ENCODE results near the gene OPHN1.

Gene OPHN1

GRCh38 chrX:68061206-68061535 is 372.1 kb downstream of the OPHN1 start:
- no peak for DNase-seq (ENCODE audit: low read depth in 2 of 2)

- DNase-seq (ENCODE audit: low read depth in 2 of 2) = no peak
Measured at GRCh38 chrX:68060506-68061205, 372.6 kb downstream of the OPHN1 start.

GRCh38 chrX:68059469-68059868 is 373.8 kb downstream of the OPHN1 start:
- DNase-seq (ENCODE audit: low read depth in 2 of 2) = no peak

GRCh38 chrX:68049466-68049865 is 383.8 kb downstream of the OPHN1 start:
- DNase-seq (ENCODE audit: low read depth in 2 of 2) = no peak

GRCh38 chrX:68048774-68049173 is 384.5 kb downstream of the OPHN1 start:
- no peak for DNase-seq (ENCODE audit: low read depth in 2 of 2)

- DNase-seq (ENCODE audit: low read depth in 2 of 2) = no peak
Measured at GRCh38 chrX:68045008-68045577, 388.2 kb downstream of the OPHN1 start.

GRCh38 chrX:68043713-68044438 is 389.4 kb downstream of the OPHN1 start:
- DNase-seq (ENCODE audit: low read depth in 2 of 2) = no peak

GRCh38 chrX:68041110-68041509 is 392.2 kb downstream of the OPHN1 start:
- DNase-seq (ENCODE audit: low read depth in 2 of 2) = no peak

GRCh38 chrX:68018248-68019203 is 414.8 kb downstream of the OPHN1 start:
- DNase-seq (ENCODE audit: low read depth in 2 of 2) = no peak

- DNase-seq (ENCODE audit: low read depth in 2 of 2) = no peak
Measured at GRCh38 chrX:67998540-67998939, 434.8 kb downstream of the OPHN1 start.

Measured in stimulated activated CD8-positive, alpha-beta memory T cell treated with anti-CD3 and anti-CD28 coated beads, Interleukin-7, amount 100 ng/mL, for 4 hours (primary cell).